GM18498 (cell line): ENCODE data around the gene KCTD10.
"Not testable (repeated sequence)": the region's sequence is repeated elsewhere in the genome, so short reads cannot be mapped to it uniquely, and the experiment has no call there.

Experiments
- ATAC-seq: cut with Tn5 transposase; IDR thresholded peaks from one replicate; pipeline ENCODE4 v1.9.1; 2021; ENCODE audit warnings: mild to moderate bottlenecking, moderate library complexity; ENCODE audit not compliant: unreplicated experiment

Gene KCTD10

DNA sequence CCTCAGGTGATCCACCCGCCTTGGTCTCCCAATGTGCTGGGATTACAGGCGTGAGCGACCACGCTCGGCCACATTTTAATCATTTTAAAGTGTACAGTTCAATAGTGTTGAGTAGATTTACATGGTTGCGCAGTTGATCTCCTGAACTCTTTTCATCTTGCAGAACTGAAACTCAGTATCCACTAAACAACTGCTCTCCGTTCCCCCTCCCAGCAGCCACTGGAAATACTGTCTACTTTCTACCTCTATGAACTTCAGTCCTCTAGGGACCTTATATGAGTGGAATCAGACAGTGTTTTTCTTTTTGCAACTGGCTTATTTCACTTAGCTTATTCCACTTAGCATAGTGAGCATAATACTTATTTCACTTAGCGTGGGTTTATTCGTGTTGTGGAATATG is 53.7 kb downstream of the KCTD10 start:
- ATAC-seq = no peak

DNA sequence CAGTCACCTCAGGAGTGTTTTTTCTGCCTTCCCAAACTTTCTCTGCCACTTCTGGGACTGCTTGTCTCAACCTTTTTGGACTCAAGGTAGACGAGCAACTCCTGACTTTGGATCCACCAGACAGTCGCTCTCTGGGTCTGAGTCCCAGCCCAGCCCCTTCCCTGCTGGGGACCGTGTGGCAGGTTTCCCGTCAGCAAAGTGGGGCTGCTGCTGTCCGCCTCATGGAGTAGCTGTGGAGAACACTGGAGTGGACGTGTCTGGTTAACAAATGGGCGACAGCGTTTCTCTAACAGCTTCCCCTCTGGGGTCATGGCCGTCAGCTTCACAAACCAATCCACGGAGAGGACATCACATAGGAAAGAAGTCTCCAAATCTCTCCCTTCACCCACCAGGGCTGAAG is 54.8 kb downstream of the KCTD10 start:
- no peak for ATAC-seq

DNA sequence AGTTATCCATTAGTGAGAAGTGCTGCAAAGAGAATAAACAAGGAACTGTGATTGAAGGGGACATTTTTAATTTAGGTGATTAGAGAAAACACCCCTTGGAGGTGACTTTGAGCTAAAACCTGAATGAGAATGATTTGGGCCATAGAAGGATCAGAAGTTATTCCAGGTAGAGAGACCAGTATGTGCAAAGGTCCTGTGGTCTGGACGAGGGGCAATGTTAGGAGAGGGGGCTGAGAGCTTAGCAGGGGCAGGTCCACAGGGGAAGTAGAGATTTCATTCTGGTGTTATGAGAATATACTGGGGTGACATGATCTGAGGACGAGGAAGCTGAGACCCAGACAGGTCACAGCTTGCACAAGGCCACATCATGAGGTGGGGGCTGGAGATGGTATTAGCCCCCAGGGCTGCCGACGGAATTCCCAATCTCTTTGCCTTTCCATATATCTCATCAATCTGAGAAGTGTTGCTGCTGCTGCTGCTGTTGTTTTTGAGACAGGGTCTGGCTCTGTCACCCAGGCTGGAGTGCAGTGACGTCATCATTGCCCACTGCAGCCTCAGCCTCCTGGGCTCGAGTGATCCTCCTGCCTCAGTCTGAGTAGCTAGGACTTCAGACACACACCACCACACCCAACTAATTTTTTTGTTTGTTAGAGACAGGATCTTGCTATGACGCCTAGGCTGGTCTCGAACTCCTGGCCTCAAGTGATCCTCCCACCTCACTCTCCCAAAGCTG is 55.6 kb downstream of the KCTD10 start:
- no peak for ATAC-seq

DNA sequence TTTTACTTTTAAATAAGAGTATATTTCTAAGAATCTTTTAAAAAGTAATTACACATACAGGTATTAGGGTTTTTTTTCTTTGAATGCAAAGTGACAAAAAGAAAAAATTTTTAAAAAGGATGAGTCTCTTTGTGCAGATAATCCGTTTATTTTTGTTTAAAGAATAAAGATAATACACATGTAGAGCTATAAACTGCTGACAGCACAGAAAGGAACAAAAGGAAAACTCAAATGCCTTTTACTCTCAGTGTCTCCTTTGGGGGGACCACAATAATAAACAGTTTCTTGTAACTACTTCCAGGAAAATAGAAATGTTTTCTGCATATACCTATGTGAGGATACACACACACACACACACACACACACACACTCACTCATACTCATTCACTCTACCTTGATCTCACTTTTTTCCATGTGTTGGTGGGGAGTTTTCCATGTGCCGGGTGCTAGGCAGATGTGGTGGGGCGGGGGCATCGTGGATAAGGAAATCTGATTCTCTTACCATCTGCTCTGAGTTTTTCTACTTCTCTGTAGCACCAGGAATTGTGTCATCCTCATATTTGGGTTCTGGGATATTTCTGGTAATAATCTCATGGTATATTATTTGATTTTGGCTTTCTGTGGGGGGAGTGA is 58.1 kb downstream of the KCTD10 start:
- ATAC-seq = no peak

DNA sequence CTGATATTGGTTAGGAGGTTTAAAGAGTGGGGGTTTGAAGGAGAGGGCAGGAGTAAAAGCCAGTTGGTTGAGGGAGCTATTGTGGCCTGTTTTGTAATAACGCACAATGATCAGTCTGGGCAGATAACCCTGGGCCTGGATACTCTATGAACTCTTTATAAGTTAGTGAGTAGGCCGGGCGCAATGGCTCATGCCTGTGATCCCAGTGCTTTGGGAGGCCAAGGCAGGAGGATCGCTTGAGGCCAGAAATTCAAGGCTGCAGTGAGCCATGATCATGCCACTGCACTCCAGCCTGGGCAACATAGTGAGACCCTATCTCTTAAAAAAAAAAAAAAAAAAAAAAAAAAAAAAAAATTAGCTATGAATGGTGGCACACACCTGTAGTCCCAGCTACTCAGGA is 71.0 kb downstream of the KCTD10 start:
- not testable (repeated sequence) for ATAC-seq

DNA sequence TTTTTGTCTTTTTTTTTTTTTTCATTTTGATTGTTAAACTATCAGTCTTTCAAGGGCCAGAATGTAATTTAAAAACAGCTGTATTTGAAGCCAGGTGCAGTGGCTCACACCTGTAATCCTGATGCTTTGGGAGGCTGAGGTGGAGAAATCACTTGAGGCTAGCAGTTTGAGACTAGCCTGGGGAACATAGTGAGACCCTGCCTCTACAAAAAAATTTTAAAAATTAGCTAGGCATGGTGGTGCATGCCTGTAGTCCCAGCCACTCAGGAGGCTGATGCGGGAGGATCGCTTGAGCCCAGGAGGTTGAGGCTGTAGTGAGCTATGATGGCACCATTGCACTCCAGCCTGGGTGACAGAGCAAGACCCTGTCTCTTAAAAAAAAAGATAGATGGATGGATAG is 72.3 kb downstream of the KCTD10 start:
- ATAC-seq = not testable (repeated sequence)
